ENCODE measurements around the gene EVC.

EVC gene

DNA sequence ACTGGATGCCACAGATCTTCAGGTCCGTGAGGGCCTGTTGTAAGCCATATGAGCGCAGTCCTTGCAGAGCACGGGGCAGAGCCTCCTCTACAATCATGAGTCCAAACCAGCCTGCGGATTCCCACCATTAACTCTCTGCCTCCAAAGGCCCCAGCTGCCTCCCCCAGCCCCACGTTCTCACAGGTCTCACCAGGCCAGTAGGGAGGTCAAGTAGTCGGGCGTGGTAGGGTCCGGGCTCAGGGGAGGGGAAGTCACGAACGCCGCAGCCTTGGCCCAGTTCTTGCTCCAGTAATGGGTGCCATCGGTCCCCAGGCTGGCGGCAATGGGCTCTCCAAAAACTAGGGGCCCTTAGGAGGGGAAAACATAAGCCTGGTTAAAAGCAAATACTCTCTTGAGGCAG lies 128.3 kb downstream of the EVC start:
- TF ChIP-seq POLR2AphosphoS5 (IDR thresholded peaks at IDR 0.05; ENCODE audit: borderline replicate concordance, low read depth, low read length), result no peak
- no peak for TF ChIP-seq EZH2 (IDR thresholded peaks at IDR 0.05)
- TF ChIP-seq FOXP2 (optimal IDR thresholded peaks at IDR 0.05; ENCODE audit: control extremely low read depth, extremely low read length, insufficient read depth), result no peak
- Histone ChIP-seq H3K27ac (no peak overlapping the region), H3K36me3 (ENCODE audit: insufficient read depth, low read length) (no peaks in the 10 kb centered on the region), H3K9ac (ENCODE audit: insufficient read length) (no peak overlapping the region), H3K4me3 (no peak overlapping the region), H3K9me3 (ENCODE audit: low read depth, low read length) (no peaks in the 10 kb centered on the region)
- no peak for DNase-seq (ENCODE audit: low read depth, low spot score)

DNA sequence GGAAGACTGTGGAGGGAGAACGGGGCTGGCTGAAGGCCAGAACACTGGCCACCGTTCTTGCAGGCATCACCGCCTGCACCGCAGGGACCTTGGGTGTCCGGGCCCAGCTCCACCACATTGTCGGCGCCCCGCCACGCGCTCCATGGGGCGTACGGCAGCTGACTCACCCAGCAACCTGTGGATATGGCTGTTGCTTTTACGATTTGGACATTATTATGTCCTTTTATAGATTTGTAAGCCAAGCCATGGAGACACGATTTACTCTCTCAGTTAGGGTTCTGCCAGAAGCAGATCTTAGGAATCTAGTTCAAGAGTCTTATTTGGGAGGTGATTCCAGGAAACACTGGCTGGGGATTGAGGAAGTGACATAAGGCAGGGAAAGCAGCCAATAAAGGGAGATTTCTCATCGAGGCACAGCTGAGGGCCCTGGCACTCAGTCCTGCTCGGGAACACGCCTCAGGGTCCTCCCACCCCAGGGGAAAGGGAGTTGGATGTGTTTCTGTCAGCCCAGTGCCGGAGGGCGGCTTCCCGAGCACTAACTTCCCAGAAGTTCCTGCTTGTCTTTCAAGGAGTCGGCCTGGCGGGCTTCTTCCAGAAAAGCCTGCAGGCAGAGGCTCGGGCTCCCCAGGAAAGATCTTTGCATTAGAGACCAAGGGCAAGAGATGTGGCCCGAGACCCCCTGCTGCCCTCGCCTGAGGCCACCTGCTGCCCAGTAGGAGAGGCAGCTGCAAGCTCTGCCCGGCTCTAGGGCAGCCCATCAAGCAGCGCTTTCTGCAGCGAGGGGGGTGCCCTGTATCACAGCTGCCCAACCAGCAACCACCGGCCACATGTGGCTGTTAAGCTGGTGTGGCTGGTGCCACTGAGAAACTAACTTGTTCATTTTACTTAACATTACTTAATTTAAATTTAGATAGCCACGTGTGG lies 129.0 kb downstream of the EVC start:
- H3K27ac ChIP-seq, result no peak overlapping the region
- no peak for TF ChIP-seq EZH2 (IDR thresholded peaks at IDR 0.05)
- TF ChIP-seq FOXP2 (optimal IDR thresholded peaks at IDR 0.05; ENCODE audit: control extremely low read depth, extremely low read length, insufficient read depth), result no peak
- TF ChIP-seq POLR2AphosphoS5 (IDR thresholded peaks at IDR 0.05; ENCODE audit: borderline replicate concordance, low read depth, low read length), result no peak
- H3K9me3 ChIP-seq (ENCODE audit: low read depth, low read length), result no peaks in the 10 kb centered on the region
- no peak for DNase-seq (ENCODE audit: low read depth, low spot score)
- H3K4me3 ChIP-seq, result no peak overlapping the region
- no peak overlapping the region for H3K9ac ChIP-seq (ENCODE audit: insufficient read length)
- H3K36me3 ChIP-seq (ENCODE audit: insufficient read depth, low read length), result no peaks in the 10 kb centered on the region

DNA sequence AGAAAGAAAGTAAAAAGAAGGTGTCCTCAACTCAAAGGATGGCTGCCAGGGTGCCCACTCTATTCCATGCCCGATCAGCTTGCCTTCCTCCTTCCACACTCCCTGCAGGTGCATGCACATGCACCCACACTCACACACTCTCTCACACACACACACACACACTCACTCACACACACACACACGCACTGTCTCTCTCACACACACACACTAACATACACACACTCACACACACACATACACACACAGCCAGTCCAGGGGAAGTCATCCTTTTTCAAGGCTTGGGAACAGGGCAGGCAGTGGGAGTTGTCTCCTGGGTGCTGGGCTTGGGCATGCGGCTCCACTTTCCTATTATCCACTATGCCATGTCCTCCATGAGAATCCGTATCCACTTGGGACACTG lies 131.5 kb downstream of the EVC start:
- Histone ChIP-seq H3K27ac (no peak overlapping the region), H3K9me3 (ENCODE audit: low read depth, low read length) (no peaks in the 10 kb centered on the region), H3K4me3 (no peak overlapping the region), H3K36me3 (ENCODE audit: insufficient read depth, low read length) (no peaks in the 10 kb centered on the region), H3K9ac (ENCODE audit: insufficient read length) (no peak overlapping the region)
- TF ChIP-seq POLR2AphosphoS5 (IDR thresholded peaks at IDR 0.05; ENCODE audit: borderline replicate concordance, low read depth, low read length) (no peak), EZH2 (IDR thresholded peaks at IDR 0.05) (no peak), FOXP2 (optimal IDR thresholded peaks at IDR 0.05; ENCODE audit: control extremely low read depth, extremely low read length, insufficient read depth) (no peak)
- no peak for DNase-seq (ENCODE audit: low read depth, low spot score)

DNA sequence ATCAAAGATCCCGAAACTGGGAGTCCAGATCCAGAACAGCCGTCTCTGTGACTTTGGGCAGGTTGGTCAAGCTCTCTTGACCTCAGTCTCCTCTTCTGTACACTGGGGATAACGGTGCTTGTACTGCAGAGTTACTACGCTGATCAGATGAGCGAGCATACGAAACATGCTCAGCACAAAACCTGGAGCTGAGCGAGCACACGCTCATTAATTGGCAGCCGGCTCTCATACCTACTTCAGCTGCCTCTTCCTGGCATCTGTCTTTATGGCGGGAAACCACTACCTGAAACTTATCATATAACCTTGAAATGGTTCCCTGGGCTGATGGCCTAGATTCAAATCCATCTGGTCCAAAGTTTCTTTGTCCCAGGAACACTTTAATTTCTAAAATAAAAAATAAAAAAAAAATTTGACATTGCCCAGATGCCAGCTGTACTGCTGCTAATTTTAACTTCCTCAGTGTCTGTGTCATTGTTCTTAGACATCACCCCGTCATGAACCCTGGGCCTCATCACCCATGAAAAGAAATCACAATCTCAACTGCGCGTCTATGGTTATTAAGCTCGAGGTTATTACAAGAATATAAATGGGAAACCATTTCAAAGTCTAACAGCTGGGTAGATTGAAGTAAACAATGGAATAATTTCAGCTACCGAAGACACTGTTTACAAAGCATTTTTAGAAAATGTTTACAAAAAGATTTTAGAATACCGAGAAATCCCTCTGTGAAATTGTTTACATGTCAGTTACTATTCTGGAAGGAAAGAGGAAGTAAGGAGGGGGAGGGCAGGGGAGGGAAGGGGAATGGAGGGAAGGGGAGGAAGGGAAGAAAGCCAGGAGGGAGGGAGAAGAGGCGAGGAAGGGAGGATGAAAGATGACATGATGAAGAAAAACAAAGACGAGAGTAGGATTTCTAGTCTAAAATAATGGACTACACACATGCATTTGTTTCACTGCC lies 132.9 kb downstream of the EVC start:
- DNase-seq (ENCODE audit: low read depth, low spot score), result no peak
- no peak overlapping the region for H3K27ac ChIP-seq
- no peaks in the 10 kb centered on the region for H3K9me3 ChIP-seq (ENCODE audit: low read depth, low read length)
- H3K36me3 ChIP-seq (ENCODE audit: insufficient read depth, low read length), result no peaks in the 10 kb centered on the region
- H3K4me3 ChIP-seq, result no peak overlapping the region
- no peak overlapping the region for H3K9ac ChIP-seq (ENCODE audit: insufficient read length)
- no peak for TF ChIP-seq POLR2AphosphoS5 (IDR thresholded peaks at IDR 0.05; ENCODE audit: borderline replicate concordance, low read depth, low read length)
- TF ChIP-seq EZH2 (IDR thresholded peaks at IDR 0.05), result no peak
- no peak for TF ChIP-seq FOXP2 (optimal IDR thresholded peaks at IDR 0.05; ENCODE audit: control extremely low read depth, extremely low read length, insufficient read depth)

DNA sequence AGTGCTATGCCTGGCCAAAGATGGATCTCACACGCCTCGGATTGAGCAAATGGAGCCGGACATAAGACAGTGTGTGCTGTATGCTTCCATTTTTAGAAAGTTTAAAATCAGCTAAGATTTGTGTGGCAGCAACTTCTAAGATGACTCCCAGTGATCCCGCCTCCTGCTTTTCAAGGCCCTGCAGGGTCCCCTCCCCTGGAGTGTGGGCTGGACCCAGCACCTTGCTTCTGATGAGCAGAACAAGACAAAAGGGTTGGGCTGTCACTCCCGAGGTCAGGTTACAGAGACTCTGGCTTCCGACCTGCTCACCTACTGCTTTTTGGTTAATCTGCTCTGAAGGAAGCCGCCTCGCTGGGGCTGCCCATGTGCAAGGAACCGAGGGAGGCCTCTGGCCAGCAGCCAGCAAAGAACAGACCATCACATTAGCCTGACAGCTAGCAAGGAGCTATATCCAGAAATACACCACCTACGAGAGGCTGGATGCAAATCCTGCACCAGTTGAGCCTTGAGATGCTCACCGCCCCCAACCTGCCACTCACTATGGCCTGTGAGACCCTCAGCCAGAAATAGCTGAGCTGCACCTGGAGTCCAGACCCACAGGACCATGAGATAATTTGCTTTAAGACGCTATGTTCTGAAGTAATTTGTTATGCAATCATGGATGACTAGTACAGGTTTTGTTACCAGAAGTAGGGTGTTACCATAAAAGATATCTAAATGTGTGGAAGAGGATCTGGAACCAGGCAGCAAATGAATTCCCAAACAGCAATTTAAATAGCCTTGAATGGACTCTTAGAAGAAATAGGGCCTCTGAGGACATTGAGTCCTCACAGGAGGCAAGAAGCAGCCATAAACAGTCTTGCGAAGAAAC lies 134.3 kb downstream of the EVC start:
- H3K36me3 ChIP-seq (ENCODE audit: insufficient read depth, low read length), result no peaks in the 10 kb centered on the region
- H3K4me3 ChIP-seq, result no peak overlapping the region
- no peak overlapping the region for H3K27ac ChIP-seq
- no peak overlapping the region for H3K9ac ChIP-seq (ENCODE audit: insufficient read length)
- no peaks in the 10 kb centered on the region for H3K9me3 ChIP-seq (ENCODE audit: low read depth, low read length)
- TF ChIP-seq EZH2 (IDR thresholded peaks at IDR 0.05), result no peak
- no peak for TF ChIP-seq POLR2AphosphoS5 (IDR thresholded peaks at IDR 0.05; ENCODE audit: borderline replicate concordance, low read depth, low read length)
- no peak for TF ChIP-seq FOXP2 (optimal IDR thresholded peaks at IDR 0.05; ENCODE audit: control extremely low read depth, extremely low read length, insufficient read depth)
- no peak for DNase-seq (ENCODE audit: low read depth, low spot score)

DNA sequence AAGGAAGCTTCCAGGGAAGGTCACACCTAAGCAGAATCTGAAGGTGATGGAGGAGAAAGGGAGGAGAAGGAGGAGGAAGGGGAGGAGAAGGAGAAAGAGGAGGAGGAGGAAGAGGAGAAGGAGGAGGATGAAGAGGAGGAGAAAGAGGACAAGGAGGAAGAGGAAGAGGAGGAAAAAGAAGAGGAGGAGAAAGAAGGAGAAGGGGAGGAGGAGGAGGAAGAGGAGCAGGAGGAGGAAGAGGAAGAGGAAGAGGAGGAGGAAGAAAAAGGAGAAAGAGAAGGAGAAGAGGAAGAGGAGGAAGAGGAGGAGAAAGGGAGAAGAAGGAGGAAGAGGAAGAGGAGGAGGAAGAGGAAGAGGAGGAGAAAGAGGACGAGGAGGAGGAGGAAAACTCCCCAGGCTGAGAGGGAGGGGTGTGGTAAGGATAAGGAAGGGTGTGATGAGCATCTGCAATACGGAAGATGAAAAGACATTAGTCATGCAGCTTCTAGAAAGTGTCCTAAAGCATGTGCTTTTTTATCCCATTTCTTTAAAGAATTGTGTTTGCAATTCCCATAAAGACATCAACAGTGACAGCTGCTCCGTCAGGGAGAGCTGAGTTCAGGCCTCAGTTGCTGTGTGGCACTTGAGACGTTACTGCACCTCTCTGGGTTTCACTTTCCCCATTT lies 140.8 kb downstream of the EVC start:
- Histone ChIP-seq H3K4me3 (no peak overlapping the region), H3K9me3 (ENCODE audit: low read depth, low read length) (no peaks in the 10 kb centered on the region), H3K36me3 (ENCODE audit: insufficient read depth, low read length) (no peaks in the 10 kb centered on the region), H3K9ac (ENCODE audit: insufficient read length) (no peak overlapping the region), H3K27ac (no peak overlapping the region)
- no peak for DNase-seq (ENCODE audit: low read depth, low spot score)
- TF ChIP-seq EZH2 (IDR thresholded peaks at IDR 0.05) (no peak), FOXP2 (optimal IDR thresholded peaks at IDR 0.05; ENCODE audit: control extremely low read depth, extremely low read length, insufficient read depth) (no peak), POLR2AphosphoS5 (IDR thresholded peaks at IDR 0.05; ENCODE audit: borderline replicate concordance, low read depth, low read length) (no peak)

DNA sequence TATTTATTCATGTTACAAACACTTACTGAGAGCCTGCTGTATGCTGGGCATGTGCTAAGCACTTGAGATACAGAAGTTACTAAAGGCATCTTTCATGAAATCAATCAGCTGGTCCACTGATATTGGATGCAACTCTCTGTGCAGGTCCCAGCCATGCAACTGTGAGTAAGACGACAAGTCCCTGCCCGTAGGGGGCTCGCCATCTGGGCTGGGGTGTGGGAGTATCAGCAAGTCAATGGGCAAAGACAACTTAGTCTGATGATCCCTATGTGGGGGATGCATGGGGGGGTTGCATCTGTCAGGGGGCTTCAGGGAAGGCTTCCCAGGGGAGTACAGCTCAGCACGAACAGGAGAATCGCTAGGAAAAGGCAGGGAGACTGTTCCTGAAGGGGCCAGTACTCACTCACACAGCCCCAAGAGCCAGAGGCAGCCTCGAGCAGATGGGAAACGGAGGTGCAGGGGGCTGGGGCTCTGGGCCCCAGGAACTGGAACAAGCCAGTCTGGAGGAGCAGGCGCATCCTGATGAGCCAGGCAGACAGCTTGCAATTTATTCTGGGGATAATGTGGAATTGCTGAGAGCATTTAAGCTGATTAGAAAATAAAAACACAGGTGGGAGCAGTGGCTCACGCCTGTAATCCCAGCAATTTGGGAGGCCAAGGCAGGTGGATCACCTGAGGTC lies 141.7 kb downstream of the EVC start:
- TF ChIP-seq FOXP2 (optimal IDR thresholded peaks at IDR 0.05; ENCODE audit: control extremely low read depth, extremely low read length, insufficient read depth) (no peak), POLR2AphosphoS5 (IDR thresholded peaks at IDR 0.05; ENCODE audit: borderline replicate concordance, low read depth, low read length) (no peak), EZH2 (IDR thresholded peaks at IDR 0.05) (no peak)
- H3K9ac ChIP-seq (ENCODE audit: insufficient read length), result no peak overlapping the region
- no peak overlapping the region for H3K27ac ChIP-seq
- H3K9me3 ChIP-seq (ENCODE audit: low read depth, low read length), result no peaks in the 10 kb centered on the region
- H3K4me3 ChIP-seq, result no peak overlapping the region
- H3K36me3 ChIP-seq (ENCODE audit: insufficient read depth, low read length), result no peaks in the 10 kb centered on the region
- DNase-seq (ENCODE audit: low read depth, low spot score), result no peak
